ENCODE data around the gene CALB2.
A peak's percentile ranks its signal among the peaks of the same experiment; 100 is the strongest.

CALB2 gene

DNA sequence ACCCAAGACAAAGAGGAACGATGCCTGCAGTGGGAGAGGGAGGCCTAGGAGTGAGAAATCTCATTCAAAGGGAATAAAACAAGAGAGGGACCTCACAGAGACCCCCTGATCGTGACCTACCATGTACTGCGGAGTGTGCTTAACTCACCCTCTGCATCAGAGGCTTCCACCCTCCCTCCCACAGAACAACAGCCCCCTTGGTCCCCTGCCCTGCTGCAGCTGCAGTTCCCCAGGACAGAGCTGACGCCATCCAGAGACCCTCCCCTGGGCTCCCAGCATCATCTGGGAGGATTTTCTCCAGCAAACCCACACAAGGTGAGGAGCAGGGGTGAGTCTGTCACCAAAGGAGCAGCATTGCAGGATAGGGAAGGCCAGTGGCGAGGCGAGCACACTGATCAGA, 43.5 kb downstream of the CALB2 start:
- FAIRE-seq (no peak), DNase-seq (ENCODE audit: insufficient read length, low spot score) (no peak)
- TF ChIP-seq POLR2A (IDR thresholded peaks at IDR 0.05; ENCODE audit: low read depth, low read length) = no peak
- no peak for TF ChIP-seq PAX5 (IDR thresholded peaks at IDR 0.05; ENCODE audit: insufficient read depth, low read length, severe bottlenecking)
- TF ChIP-seq POU2F2 (IDR thresholded peaks at IDR 0.05; ENCODE audit: low read depth, low read length) = no peak
- TF ChIP-seq SPI1 (IDR thresholded peaks at IDR 0.05; ENCODE audit: low read depth, low read length) = no peak
- TF ChIP-seq TAF1 (IDR thresholded peaks at IDR 0.05; ENCODE audit: low read depth, low read length) = no peak
- no peak for TF ChIP-seq POLR2AphosphoS5 (IDR thresholded peaks at IDR 0.05; ENCODE audit: low read depth, low read length)

DNA sequence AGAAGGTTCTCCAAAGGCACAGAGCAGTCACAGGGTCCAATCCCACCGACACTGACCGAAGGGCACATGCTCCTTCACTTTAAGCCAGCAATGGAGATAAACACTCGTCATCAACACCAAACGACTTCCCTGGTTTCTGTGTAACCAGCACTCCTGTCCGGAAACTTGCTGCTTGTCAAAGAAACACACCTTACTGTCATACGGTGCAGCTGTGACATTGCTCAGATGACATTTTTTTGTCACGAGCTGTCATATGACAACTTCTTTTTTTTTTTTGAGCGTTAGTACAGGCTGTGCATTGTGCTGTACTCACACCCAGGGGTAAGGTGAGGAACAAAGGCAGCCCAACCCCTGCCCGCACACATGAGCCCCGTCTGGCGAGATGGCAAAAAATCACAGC, 44.2 kb downstream of the CALB2 start:
- TF ChIP-seq POU2F2 (IDR thresholded peaks at IDR 0.05; ENCODE audit: low read depth, low read length) = no peak
- TF ChIP-seq SPI1 (IDR thresholded peaks at IDR 0.05; ENCODE audit: low read depth, low read length) = no peak
- no peak for TF ChIP-seq PAX5 (IDR thresholded peaks at IDR 0.05; ENCODE audit: insufficient read depth, low read length, severe bottlenecking)
- DNase-seq (ENCODE audit: insufficient read length, low spot score) (no peak), FAIRE-seq (no peak)

DNA sequence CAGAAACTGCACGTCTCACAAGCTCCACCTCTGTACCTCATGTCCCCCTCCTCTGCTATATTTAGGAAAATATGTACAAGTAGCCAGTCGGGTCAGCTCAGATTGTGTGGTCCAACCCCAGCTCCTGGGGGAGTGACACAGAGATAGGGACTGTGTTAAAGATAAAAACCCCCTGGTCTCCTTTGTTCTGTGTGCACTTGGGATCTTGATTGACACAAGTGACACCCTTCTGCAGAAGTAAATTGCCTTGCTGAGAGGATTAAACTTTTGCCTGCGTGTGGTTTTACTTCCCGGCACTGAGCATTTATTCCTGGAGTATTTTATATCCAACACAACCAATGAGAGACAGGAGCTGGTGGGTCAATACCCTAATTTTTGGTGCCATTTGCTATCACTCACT, 45.8 kb downstream of the CALB2 start:
- FAIRE-seq = no peak
- no peak for DNase-seq (ENCODE audit: insufficient read length, low spot score)
- TF ChIP-seq TAF1 (IDR thresholded peaks at IDR 0.05; ENCODE audit: low read depth, low read length) (no peak), PAX5 (IDR thresholded peaks at IDR 0.05; ENCODE audit: insufficient read depth, low read length, severe bottlenecking) (no peak), POLR2AphosphoS5 (IDR thresholded peaks at IDR 0.05; ENCODE audit: low read depth, low read length) (no peak), POLR2A (IDR thresholded peaks at IDR 0.05; ENCODE audit: low read depth, low read length) (no peak), POU2F2 (IDR thresholded peaks at IDR 0.05; ENCODE audit: low read depth, low read length) (no peak), SPI1 (IDR thresholded peaks at IDR 0.05; ENCODE audit: low read depth, low read length) (no peak)

DNA sequence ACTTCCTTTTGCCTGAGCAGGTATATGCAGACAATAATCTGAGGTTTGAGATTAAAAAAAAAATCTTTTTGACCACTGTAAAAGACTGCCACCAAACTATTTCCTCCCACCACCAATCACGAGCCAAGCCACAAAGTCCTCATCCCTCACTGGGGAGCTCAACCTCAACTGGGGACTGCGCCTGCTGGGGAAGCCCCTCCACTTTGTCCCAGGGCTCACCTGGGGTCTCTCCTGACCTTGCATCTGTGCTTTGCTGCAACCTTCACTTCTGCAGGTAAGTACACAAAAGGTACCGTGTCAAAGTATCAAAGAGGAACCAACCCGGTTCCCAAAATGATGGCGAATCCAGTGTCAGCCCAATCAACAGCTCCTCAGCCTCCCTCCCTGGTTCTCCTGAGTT, 47.8 kb downstream of the CALB2 start:
- TF ChIP-seq PAX5 (IDR thresholded peaks at IDR 0.05; ENCODE audit: insufficient read depth, low read length, severe bottlenecking) (no peak), POLR2A (IDR thresholded peaks at IDR 0.05; ENCODE audit: low read depth, low read length) (no peak), SPI1 (IDR thresholded peaks at IDR 0.05; ENCODE audit: low read depth, low read length) (no peak)
- DNase-seq (ENCODE audit: insufficient read length, low spot score) (no peak), FAIRE-seq (no peak)

DNA sequence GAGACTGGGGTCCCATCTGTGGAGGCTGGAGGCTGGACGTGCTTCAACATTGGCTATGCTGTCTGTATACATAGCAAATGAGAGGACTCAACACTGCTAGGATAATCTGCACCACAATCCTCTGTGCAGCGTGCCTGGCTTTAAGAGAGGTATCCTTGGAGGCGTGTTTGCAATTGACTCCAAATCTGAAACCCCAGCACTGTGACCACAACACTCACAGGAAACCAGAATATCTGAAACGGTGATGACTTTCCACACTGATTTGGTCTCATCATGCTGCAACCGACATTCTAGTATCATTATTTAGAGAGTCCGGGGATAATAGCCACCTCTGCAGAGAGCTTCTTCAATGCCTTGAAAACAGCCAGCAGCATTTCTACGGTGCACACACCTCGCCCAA, 48.2 kb downstream of the CALB2 start:
- FAIRE-seq (no peak), DNase-seq (ENCODE audit: insufficient read length, low spot score) (no peak)
- TF ChIP-seq POLR2AphosphoS5 (IDR thresholded peaks at IDR 0.05; ENCODE audit: low read depth, low read length) (no peak), POLR2A (IDR thresholded peaks at IDR 0.05; ENCODE audit: low read depth, low read length) (no peak), TAF1 (IDR thresholded peaks at IDR 0.05; ENCODE audit: low read depth, low read length) (no peak), PAX5 (IDR thresholded peaks at IDR 0.05; ENCODE audit: insufficient read depth, low read length, severe bottlenecking) (no peak), SPI1 (IDR thresholded peaks at IDR 0.05; ENCODE audit: low read depth, low read length) (no peak), POU2F2 (IDR thresholded peaks at IDR 0.05; ENCODE audit: low read depth, low read length) (no peak)

DNA sequence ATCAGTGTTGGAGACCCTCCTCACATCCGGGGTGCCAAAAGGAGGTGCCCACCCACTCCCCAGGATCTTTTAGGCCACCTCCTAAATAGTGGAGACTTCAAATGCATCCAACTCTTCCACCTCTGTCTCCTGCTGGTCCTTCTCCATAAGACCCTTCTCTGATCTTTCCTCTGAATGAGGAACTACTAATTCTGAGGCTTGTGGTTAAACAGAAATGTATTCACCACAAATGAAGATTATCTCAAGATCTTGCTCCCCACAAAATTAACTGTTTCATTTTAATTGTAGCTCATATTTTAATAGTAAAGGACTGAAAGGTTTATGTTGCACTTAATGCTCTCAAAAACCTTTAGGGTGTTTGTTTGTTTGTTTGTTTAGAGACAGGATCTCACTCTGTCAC, 49.2 kb downstream of the CALB2 start:
- FAIRE-seq (no peak), DNase-seq (ENCODE audit: insufficient read length, low spot score) (no peak)
- TF ChIP-seq SPI1 (IDR thresholded peaks at IDR 0.05; ENCODE audit: low read depth, low read length) = no peak
- TF ChIP-seq PAX5 (IDR thresholded peaks at IDR 0.05; ENCODE audit: insufficient read depth, low read length, severe bottlenecking) = no peak

DNA sequence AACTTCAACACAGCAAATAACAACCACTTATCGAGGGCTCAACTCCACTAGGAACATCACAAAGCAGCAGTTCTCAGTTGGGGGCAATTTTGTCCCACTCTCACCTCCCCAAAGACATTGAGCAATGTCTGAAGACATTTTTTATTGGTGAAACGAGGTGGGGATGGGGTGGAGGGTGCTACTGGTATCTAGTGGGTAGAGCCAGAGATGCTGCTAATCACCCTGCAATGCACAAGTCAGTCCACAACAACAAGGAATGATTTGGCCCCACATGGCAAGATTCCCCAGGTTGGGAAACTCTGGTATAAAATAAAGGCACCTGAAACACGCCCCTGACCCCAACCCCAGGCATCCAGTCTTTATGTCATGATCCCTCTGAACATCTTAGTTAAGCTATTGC, 50.0 kb downstream of the CALB2 start:
- no peak for TF ChIP-seq POLR2A (IDR thresholded peaks at IDR 0.05; ENCODE audit: low read depth, low read length)
- no peak for TF ChIP-seq PAX5 (IDR thresholded peaks at IDR 0.05; ENCODE audit: insufficient read depth, low read length, severe bottlenecking)
- TF ChIP-seq POLR2AphosphoS5 (IDR thresholded peaks at IDR 0.05; ENCODE audit: low read depth, low read length) = no peak
- FAIRE-seq (no peak), DNase-seq (ENCODE audit: insufficient read length, low spot score) (no peak)

DNA sequence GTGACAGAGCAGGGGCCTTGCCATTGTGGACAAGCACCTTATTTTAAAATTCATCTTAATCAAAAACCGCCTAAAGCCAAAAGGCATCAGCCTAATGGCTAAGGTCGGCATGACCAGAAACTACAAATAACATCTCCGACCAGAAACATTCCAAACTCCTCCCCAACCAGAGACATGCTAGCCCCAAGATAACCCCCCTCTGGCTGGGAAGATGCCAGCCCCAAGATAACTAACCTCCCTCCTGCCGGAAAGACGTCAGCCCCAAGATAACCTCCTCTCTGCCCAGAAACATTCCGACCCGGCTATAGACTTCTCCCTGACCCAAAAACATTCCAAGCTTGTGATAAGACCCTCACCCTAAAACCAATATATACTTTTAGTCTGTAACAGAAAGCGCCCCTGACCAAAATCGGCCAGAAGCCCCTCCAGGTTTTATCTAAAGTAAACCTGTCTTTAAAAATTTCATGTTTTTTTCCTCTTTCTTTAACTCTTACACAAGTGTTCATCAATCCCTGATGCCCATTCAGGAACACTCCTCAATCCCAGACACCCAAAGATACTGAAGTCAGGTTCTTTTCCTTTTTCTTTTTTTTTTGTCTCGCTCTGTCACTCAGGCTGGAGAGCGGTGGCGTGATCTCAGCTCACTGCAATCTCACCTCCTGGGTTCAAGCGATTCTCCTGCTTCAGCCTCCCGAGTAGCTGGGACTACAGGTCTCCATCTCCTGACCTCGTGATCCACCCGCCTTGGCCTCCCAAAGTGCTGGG, 50.7 kb downstream of the CALB2 start:
- no peak for DNase-seq (ENCODE audit: insufficient read length, low spot score)

DNA sequence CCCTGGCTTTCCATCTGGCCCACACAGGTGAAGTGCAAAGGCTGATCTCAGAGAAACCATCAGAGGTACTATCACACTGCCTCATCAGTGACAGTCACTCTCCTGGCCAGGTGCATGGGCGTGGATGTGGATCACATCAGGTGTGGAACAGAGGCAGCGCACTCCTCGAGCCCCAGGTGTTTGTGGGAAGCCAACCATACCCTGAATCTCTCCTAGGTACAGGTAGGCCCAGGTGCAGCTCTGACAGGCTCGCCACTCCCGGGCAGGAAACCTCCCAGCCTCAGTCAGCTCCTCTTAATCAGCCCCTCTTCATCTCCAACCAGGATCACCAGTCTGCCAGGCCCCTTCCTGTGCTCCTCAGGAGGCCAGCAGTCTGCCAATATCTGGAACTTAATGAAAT, 51.6 kb downstream of the CALB2 start:
- DNase-seq (ENCODE audit: insufficient read length, low spot score) = no peak
- no peak for FAIRE-seq
- TF ChIP-seq POU2F2 (IDR thresholded peaks at IDR 0.05; ENCODE audit: low read depth, low read length) (no peak), POLR2A (IDR thresholded peaks at IDR 0.05; ENCODE audit: low read depth, low read length) (no peak), TAF1 (IDR thresholded peaks at IDR 0.05; ENCODE audit: low read depth, low read length) (no peak), SPI1 (IDR thresholded peaks at IDR 0.05; ENCODE audit: low read depth, low read length) (no peak), PAX5 (IDR thresholded peaks at IDR 0.05; ENCODE audit: insufficient read depth, low read length, severe bottlenecking) (no peak), POLR2AphosphoS5 (IDR thresholded peaks at IDR 0.05; ENCODE audit: low read depth, low read length) (no peak)

More for the DNA sequence above, 50.7 kb downstream of the CALB2 start:
- TF ChIP-seq PAX5 (IDR thresholded peaks at IDR 0.05; ENCODE audit: insufficient read depth, low read length, severe bottlenecking) = no peak
- TF ChIP-seq SPI1 (IDR thresholded peaks at IDR 0.05; ENCODE audit: low read depth, low read length) = no peak
- TF ChIP-seq POU2F2 (IDR thresholded peaks at IDR 0.05; ENCODE audit: low read depth, low read length) = no peak
- TF ChIP-seq TAF1 (IDR thresholded peaks at IDR 0.05; ENCODE audit: low read depth, low read length) = no peak
- TF ChIP-seq POLR2AphosphoS5 (IDR thresholded peaks at IDR 0.05; ENCODE audit: low read depth, low read length) = no peak
- no peak for TF ChIP-seq POLR2A (IDR thresholded peaks at IDR 0.05; ENCODE audit: low read depth, low read length)
- FAIRE-seq = no peak

DNA sequence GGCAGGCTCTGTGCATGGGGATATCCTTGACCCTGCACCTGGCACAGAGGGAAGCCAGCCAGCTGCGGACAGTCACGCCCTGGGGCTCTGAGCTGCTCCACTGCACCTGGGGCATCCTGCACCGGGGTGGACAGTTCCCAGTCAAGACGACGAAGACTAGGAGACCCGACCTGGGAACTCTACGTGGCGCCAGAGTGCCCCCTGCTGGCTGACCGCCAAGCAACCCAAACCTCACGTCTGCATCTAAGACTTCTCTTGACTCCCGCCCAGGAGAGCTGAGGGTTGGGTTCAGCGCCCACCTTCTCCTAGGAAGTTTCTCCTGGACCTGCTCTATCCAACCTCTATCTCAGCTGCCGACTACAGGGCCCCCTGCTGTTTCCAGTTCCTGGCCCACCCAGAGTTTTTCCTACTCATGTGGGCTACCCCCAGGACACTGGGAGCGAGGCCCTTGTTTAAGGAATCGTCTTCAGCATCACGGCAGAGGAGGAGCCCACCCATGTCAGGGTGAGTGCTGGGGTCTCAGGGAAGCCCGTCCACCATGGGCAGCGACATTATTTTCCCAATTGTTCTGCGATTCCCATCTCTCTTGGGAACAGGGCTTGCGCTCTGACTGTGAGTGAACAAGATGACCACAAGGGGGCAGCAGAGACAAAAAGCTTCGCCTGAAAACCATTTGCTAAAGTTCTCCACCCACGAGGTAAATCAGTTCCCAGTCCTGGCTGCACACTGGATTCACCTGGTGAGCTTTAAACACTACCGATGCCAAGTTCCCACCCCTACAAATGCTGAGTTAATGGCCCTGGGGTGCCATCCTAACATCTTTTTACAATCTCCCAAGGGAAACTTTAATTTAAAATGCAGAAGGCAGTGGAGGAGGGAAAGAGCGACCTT, 54.0 kb downstream of the CALB2 start:
- peak; percentile 59 for DNase-seq (ENCODE audit: insufficient read length, low spot score)
- FAIRE-seq = peak; percentile 95

More for the DNA sequence above, 54.0 kb downstream of the CALB2 start:
- TF ChIP-seq POLR2AphosphoS5 (IDR thresholded peaks at IDR 0.05; ENCODE audit: low read depth, low read length) (no peak), TAF1 (IDR thresholded peaks at IDR 0.05; ENCODE audit: low read depth, low read length) (no peak), POLR2A (IDR thresholded peaks at IDR 0.05; ENCODE audit: low read depth, low read length) (no peak), PAX5 (IDR thresholded peaks at IDR 0.05; ENCODE audit: insufficient read depth, low read length, severe bottlenecking) (no peak), POU2F2 (IDR thresholded peaks at IDR 0.05; ENCODE audit: low read depth, low read length) (no peak)

Measured in GM12891 (cell line).